ENCODE measurements around the gene FRS3.
A peak's percentile ranks its signal among the peaks of the same experiment; 100 is the strongest.

Gene FRS3

DNA sequence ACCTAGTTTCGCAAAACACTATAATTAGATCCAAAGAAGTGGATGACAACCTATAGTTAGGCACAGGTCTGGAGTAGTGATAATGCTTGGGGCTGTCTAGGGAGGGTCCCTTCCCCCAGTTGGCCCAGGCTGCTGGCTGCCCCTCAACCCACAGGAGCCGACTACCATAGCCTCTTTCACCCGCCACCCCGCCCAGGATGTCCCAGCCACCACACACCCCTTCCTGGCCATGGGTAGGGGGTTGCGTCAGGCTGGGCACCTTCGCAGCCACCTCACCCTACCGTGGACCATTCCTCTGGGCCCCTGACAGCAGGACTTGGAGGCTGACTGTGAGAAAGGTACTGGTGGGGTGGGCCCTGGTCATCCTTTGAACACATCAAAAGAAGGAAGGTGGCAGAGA is 52.8 kb downstream of the FRS3 start:
- TF ChIP-seq EZH2phosphoT487 (IDR thresholded peaks at IDR 0.05; ENCODE audit: borderline replicate concordance), result no peak
- TF ChIP-seq, protein P1, sequence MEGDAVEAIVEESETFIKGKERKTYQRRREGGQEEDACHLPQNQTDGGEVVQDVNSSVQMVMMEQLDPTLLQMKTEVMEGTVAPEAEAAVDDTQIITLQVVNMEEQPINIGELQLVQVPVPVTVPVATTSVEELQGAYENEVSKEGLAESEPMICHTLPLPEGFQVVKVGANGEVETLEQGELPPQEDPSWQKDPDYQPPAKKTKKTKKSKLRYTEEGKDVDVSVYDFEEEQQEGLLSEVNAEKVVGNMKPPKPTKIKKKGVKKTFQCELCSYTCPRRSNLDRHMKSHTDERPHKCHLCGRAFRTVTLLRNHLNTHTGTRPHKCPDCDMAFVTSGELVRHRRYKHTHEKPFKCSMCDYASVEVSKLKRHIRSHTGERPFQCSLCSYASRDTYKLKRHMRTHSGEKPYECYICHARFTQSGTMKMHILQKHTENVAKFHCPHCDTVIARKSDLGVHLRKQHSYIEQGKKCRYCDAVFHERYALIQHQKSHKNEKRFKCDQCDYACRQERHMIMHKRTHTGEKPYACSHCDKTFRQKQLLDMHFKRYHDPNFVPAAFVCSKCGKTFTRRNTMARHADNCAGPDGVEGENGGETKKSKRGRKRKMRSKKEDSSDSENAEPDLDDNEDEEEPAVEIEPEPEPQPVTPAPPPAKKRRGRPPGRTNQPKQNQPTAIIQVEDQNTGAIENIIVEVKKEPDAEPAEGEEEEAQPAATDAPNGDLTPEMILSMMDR (conservative IDR thresholded peaks at IDR 0.05; ENCODE audit: low read length), result no peak
- H3K9me2 ChIP-seq (replicated peaks; ENCODE audit: low read depth, low read length), result no peaks in the 10 kb centered on the region
- no peak overlapping the region for H3K4me2 ChIP-seq (ENCODE audit: low read depth, low read length, poor library complexity, severe bottlenecking)
- no peaks in the 10 kb centered on the region for H4K20me1 ChIP-seq (ENCODE audit: insufficient read depth, low read length, poor library complexity, severe bottlenecking)
- no peak overlapping the region for H2AFZ ChIP-seq (ENCODE audit: low read length)
- H3K4me1 ChIP-seq (ENCODE audit: insufficient read depth, low read length, poor library complexity, severe bottlenecking), result peaks cover 54% of the 10 kb centered on the region
- no peaks in the 10 kb centered on the region for H3K27me3 ChIP-seq (ENCODE audit: insufficient read depth, low read length, poor library complexity, severe bottlenecking)
- H3K9me3 ChIP-seq (ENCODE audit: insufficient read depth, low read depth, low read length), result no peaks in the 10 kb centered on the region
- H3K9ac ChIP-seq (ENCODE audit: low read depth, low read length, poor library complexity, severe bottlenecking), result no peak overlapping the region
- H3K36me3 ChIP-seq (ENCODE audit: insufficient read depth, low read length), result no peaks in the 10 kb centered on the region
- peaks cover 2% of the 10 kb centered on the region; the same call in 1 of the 2 replicates for H3K79me2 ChIP-seq (ENCODE audit: insufficient read depth, low read length)
- H3K4me3 ChIP-seq (ENCODE audit: low read length, poor library complexity, severe bottlenecking), result no peak overlapping the region
- no peaks in the 10 kb centered on the region for H3F3A ChIP-seq (ENCODE audit: low read depth)

DNA sequence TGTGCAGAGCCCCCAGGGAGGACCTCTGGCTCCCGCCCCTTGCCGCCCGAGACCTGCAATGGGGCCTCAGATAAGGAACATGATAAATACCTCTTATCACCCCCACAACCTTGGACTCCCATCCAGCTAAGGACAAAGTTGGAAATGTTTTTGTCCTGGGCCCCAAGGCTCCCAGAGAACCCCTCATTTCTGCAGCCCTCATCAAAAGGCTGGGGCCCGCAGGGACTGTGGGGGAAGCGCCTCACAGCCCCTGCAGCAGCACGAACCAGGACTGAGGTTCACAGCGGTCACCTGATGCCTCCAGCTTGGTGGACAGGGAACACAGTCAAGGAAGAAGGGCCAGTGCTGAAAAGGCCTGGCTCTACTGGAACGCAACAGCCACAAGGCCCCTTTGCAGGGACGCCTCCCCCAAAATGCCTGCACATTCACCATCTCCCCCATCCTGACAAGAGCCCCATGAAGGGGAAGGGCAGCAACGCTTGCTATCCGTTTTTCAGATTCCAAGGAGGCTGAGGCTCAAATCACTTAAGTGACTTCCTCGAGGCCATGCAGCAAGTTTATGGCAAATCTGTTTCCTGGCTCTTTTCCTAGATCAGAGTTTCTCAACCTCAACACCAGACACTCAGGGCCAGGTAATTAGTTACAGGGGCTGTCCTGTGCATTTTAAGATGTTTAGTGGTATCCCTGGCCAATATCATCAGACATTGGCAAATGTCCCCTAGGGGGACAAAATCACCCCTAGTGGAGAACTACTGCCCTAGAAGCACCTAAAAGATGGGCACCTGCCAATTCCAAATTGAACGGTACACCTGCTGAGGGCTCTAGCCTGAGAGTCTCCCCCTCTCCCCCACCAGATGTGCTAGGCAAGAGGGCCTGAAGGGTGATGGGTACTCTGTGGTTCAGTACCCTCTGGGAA is 54.9 kb downstream of the FRS3 start:
- H3K79me2 ChIP-seq (ENCODE audit: insufficient read depth, low read length), result no peaks in the 10 kb centered on the region
- no peak overlapping the region for H3K9ac ChIP-seq (ENCODE audit: low read depth, low read length, poor library complexity, severe bottlenecking)
- peak overlapping the region; percentile 49 for H3K4me2 ChIP-seq (ENCODE audit: low read depth, low read length, poor library complexity, severe bottlenecking)
- no peaks in the 10 kb centered on the region for H3K9me3 ChIP-seq (ENCODE audit: insufficient read depth, low read depth, low read length)
- H3K27me3 ChIP-seq (ENCODE audit: insufficient read depth, low read length, poor library complexity, severe bottlenecking), result no peaks in the 10 kb centered on the region
- no peak for TF ChIP-seq EZH2phosphoT487 (IDR thresholded peaks at IDR 0.05; ENCODE audit: borderline replicate concordance)
- TF ChIP-seq, protein P1 (conservative IDR thresholded peaks at IDR 0.05; ENCODE audit: low read length), result peak; percentile 36
- no peaks in the 10 kb centered on the region for H4K20me1 ChIP-seq (ENCODE audit: insufficient read depth, low read length, poor library complexity, severe bottlenecking)
- no peak overlapping the region for H3K4me3 ChIP-seq (ENCODE audit: low read length, poor library complexity, severe bottlenecking)
- H3K9me2 ChIP-seq (replicated peaks; ENCODE audit: low read depth, low read length), result no peaks in the 10 kb centered on the region
- H3K4me1 ChIP-seq (ENCODE audit: insufficient read depth, low read length, poor library complexity, severe bottlenecking), result peaks cover 36% of the 10 kb centered on the region
- no peaks in the 10 kb centered on the region for H3K36me3 ChIP-seq (ENCODE audit: insufficient read depth, low read length)
- no peak overlapping the region for H2AFZ ChIP-seq (ENCODE audit: low read length)
- no peaks in the 10 kb centered on the region for H3F3A ChIP-seq (ENCODE audit: low read depth)

DNA sequence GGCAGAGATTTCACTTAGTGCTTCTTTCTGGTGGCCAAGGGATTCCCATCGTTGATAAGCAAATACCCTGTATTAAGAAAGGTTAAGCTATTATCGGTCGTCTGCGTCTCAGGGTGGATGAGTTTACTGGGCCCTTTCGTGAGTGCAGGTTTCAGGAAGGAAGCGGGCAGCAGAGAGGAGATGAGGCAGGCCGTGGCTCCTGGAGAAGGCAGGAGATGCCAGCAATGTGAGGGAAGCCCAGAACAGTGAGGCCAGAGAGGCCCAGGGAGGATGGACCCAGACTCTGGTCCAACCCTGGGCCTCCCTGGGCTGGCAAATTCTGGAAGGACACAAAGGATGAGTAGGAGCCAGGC is 55.5 kb downstream of the FRS3 start:
- no peaks in the 10 kb centered on the region for H3K9me3 ChIP-seq (ENCODE audit: insufficient read depth, low read depth, low read length)
- peaks cover 31% of the 10 kb centered on the region for H3K4me1 ChIP-seq (ENCODE audit: insufficient read depth, low read length, poor library complexity, severe bottlenecking)
- no peak overlapping the region for H2AFZ ChIP-seq (ENCODE audit: low read length)
- no peaks in the 10 kb centered on the region for H4K20me1 ChIP-seq (ENCODE audit: insufficient read depth, low read length, poor library complexity, severe bottlenecking)
- peak overlapping the region; percentile 49 for H3K4me2 ChIP-seq (ENCODE audit: low read depth, low read length, poor library complexity, severe bottlenecking)
- peak overlapping the region; percentile 25 for H3K9ac ChIP-seq (ENCODE audit: low read depth, low read length, poor library complexity, severe bottlenecking)
- no peak overlapping the region for H3K4me3 ChIP-seq (ENCODE audit: low read length, poor library complexity, severe bottlenecking)
- no peaks in the 10 kb centered on the region for H3K9me2 ChIP-seq (replicated peaks; ENCODE audit: low read depth, low read length)
- no peaks in the 10 kb centered on the region for H3F3A ChIP-seq (ENCODE audit: low read depth)
- H3K27me3 ChIP-seq (ENCODE audit: insufficient read depth, low read length, poor library complexity, severe bottlenecking), result no peaks in the 10 kb centered on the region
- H3K36me3 ChIP-seq (ENCODE audit: insufficient read depth, low read length), result no peaks in the 10 kb centered on the region
- H3K79me2 ChIP-seq (ENCODE audit: insufficient read depth, low read length), result no peaks in the 10 kb centered on the region
- TF ChIP-seq EZH2phosphoT487 (IDR thresholded peaks at IDR 0.05; ENCODE audit: borderline replicate concordance), result no peak
- TF ChIP-seq, protein P1 (conservative IDR thresholded peaks at IDR 0.05; ENCODE audit: low read length), result no peak
